OCI-LY1 (cell line): Measurements from ENCODE around the gene KLHL29.

Experiments
- EZH2 ChIP-seq: fragments of 200-600 bp; sonication (generic), shearing (Covaris generic); IDR thresholded peaks from 2 replicates; pipeline ENCODE4 v1.8.0; 2017; ENCODE audit warnings: borderline replicate concordance, mixed run types, mild to moderate bottlenecking, antibody characterized with exemption, low read length, moderate library complexity, mixed read lengths
- TF ChIP-seq, protein P1 (sequence below): fragments of 200-600 bp; sonication (generic), shearing (Covaris generic); IDR thresholded peaks from 2 replicates; pipeline ENCODE4 v1.5.1; 2017; ENCODE audit warnings: mild to moderate bottlenecking, antibody characterized with exemption, low read length, moderate library complexity, mixed read lengths

GRCh38 chr2:23687713-23688112 lies 302.7 kb downstream of the KLHL29 start:
- TF ChIP-seq EZH2: no peak
- TF ChIP-seq, protein P1, sequence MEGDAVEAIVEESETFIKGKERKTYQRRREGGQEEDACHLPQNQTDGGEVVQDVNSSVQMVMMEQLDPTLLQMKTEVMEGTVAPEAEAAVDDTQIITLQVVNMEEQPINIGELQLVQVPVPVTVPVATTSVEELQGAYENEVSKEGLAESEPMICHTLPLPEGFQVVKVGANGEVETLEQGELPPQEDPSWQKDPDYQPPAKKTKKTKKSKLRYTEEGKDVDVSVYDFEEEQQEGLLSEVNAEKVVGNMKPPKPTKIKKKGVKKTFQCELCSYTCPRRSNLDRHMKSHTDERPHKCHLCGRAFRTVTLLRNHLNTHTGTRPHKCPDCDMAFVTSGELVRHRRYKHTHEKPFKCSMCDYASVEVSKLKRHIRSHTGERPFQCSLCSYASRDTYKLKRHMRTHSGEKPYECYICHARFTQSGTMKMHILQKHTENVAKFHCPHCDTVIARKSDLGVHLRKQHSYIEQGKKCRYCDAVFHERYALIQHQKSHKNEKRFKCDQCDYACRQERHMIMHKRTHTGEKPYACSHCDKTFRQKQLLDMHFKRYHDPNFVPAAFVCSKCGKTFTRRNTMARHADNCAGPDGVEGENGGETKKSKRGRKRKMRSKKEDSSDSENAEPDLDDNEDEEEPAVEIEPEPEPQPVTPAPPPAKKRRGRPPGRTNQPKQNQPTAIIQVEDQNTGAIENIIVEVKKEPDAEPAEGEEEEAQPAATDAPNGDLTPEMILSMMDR: no peak
